DMS 273 treated with DMSO at 0.1 percent for 48 hours (cell line): ENCODE results near the gene POM121.
"Not testable (repeated sequence)": the region's sequence is repeated elsewhere in the genome, so short reads cannot be mapped to it uniquely, and the experiment has no call there.

ENCODE experiments used
- DNase-seq: peaks from one replicate; lab custom pipeline; 2025; lab: John Stamatoyannopoulos, UW

POM121 gene

GRCh38 chr7:72949686-72950085, 24.8 kb downstream of the POM121 start:
- DNase-seq = not testable (repeated sequence)

GRCh38 chr7:72950432-72950831, 25.5 kb downstream of the POM121 start:
- not testable (repeated sequence) for DNase-seq

- not testable (repeated sequence) for DNase-seq
Observed at GRCh38 chr7:72953901-72954562, 29.1 kb downstream of the POM121 start.

- not testable (repeated sequence) for DNase-seq
Observed at GRCh38 chr7:72954563-72955198, 29.8 kb downstream of the POM121 start.

GRCh38 chr7:72960029-72960428, 35.1 kb downstream of the POM121 start:
- not testable (repeated sequence) for DNase-seq

GRCh38 chr7:72960626-72961345, 35.9 kb downstream of the POM121 start:
- DNase-seq = not testable (repeated sequence)

GRCh38 chr7:72961346-72961650, 36.4 kb downstream of the POM121 start:
- DNase-seq = not testable (repeated sequence)

- DNase-seq = not testable (repeated sequence)
Observed at GRCh38 chr7:72963056-72963455, 38.2 kb downstream of the POM121 start.

- not testable (repeated sequence) for DNase-seq
Observed at GRCh38 chr7:72965186-72965975, 40.5 kb downstream of the POM121 start.

GRCh38 chr7:72966892-72967291, 42.0 kb downstream of the POM121 start:
- not testable (repeated sequence) for DNase-seq

GRCh38 chr7:72968980-72969516, 44.2 kb downstream of the POM121 start, which contains the start of gene TRIM74:
TRIM74 (minus strand) TSS chr7:72969466; CDS start chr7:72966157, 3,309 bp downstream.
- not testable (repeated sequence) for DNase-seq

GRCh38 chr7:72969688-72970087, 44.8 kb downstream of the POM121 start:
- not testable (repeated sequence) for DNase-seq

GRCh38 chr7:72971505-72971904, 46.6 kb downstream of the POM121 start:
- not testable (repeated sequence) for DNase-seq

GRCh38 chr7:72974781-72975180, 49.9 kb downstream of the POM121 start:
- not testable (repeated sequence) for DNase-seq

GRCh38 chr7:72975656-72976286, 50.9 kb downstream of the POM121 start:
- not testable (repeated sequence) for DNase-seq

- not testable (repeated sequence) for DNase-seq
Observed at GRCh38 chr7:72976434-72976833, 51.5 kb downstream of the POM121 start.

- not testable (repeated sequence) for DNase-seq
Observed at GRCh38 chr7:72980382-72980781, 55.5 kb downstream of the POM121 start.

- not testable (repeated sequence) for DNase-seq
Observed at GRCh38 chr7:72982084-72982483, 57.2 kb downstream of the POM121 start.

GRCh38 chr7:72990146-72990913, 65.4 kb downstream of the POM121 start:
- DNase-seq = not testable (repeated sequence)

- not testable (repeated sequence) for DNase-seq
Observed at GRCh38 chr7:72995484-72995883, 70.6 kb downstream of the POM121 start.
